Astrocyte of the cerebellum (primary cell): ENCODE results near the gene LECT2.

Experiments
- DNase-seq: peaks from one replicate; pipeline ENCODE4 v3.0.0-alpha.2; 2011; ENCODE audit warnings: low read depth
- H3K4me3 ChIP-seq: 2 replicates; pipeline ENCODE4 v1.5.1; 2011; ENCODE audit warnings: mild to moderate bottlenecking, low read depth, low read length, moderate library complexity
- CTCF ChIP-seq: IDR thresholded peaks from 2 replicates; pipeline ENCODE4 v1.5.1; 2012; ENCODE audit warnings: low read length, low read depth, moderate library complexity, mild to moderate bottlenecking; ENCODE audit errors: missing control alignments
- in situ Hi-C: cut with HindIII; loops from 2 replicates; pipeline ENCODE4 v1.10.0; 2017; ENCODE audit warnings: low sequenced_read_pairs

The LECT2 gene

GRCh38 chr5:135966165-135966564, 11.4 kb upstream of the LECT2 start:
- in situ Hi-C loops, result no loop called here
- no peak for DNase-seq
- H3K4me3 ChIP-seq, result no peak overlapping the region
- no peak for TF ChIP-seq CTCF

GRCh38 chr5:135965504-135965903, 10.7 kb upstream of the LECT2 start:
- H3K4me3 ChIP-seq, result no peak overlapping the region
- no peak for DNase-seq
- no peak for TF ChIP-seq CTCF
- in situ Hi-C loops, result no loop called here

GRCh38 chr5:135964670-135965320, 10.0 kb upstream of the LECT2 start:
- no peak overlapping the region for H3K4me3 ChIP-seq
- no peak for TF ChIP-seq CTCF
- no peak for DNase-seq
- in situ Hi-C loops, result no loop called here

GRCh38 chr5:135955525-135955924, 742 bp upstream of the LECT2 start:
- in situ Hi-C loops, result no loop called here
- no peak for TF ChIP-seq CTCF
- no peak overlapping the region for H3K4me3 ChIP-seq
- DNase-seq, result no peak

GRCh38 chr5:135953850-135954249, 933 bp downstream of the LECT2 start:
- in situ Hi-C loops, result no loop called here
- no peak overlapping the region for H3K4me3 ChIP-seq
- TF ChIP-seq CTCF, result no peak
- no peak for DNase-seq

- in situ Hi-C loops, result no loop called here
- H3K4me3 ChIP-seq, result no peak overlapping the region
- DNase-seq, result no peak
- no peak for TF ChIP-seq CTCF
These were observed 2.1 kb downstream of the LECT2 start for GRCh38 chr5:135952683-135953082.
